HEK293 (cell line): Measurements from ENCODE around the gene STX4.

Experiments
- CTCF ChIA-PET: fragments of 350-600 bp; formaldehyde crosslinking; extraction: SDS; loops from one replicate; lab custom pipeline; 2021; ENCODE audit warnings: antibody characterized with exemption; lab: Yijun Ruan, JAX
- POLR2A ChIA-PET: fragments of 300-600 bp; formaldehyde crosslinking; extraction: SDS; loops from one replicate; lab custom pipeline; 2020; ENCODE audit warnings: antibody characterized with exemption, inconsistent platforms; lab: Yijun Ruan, JAX
- H3K27ac ChIP-seq: fragments of 200-500 bp; sonication (Bioruptor generic); 2 replicates; pipeline ENCODE4 v1.5.1; 2014; ENCODE audit warnings: low read depth, low read length, control low read depth, inconsistent platforms; ENCODE audit errors: extremely low read depth
- H3K36me3 ChIP-seq, 2 experiments: fragments of 200-500 bp in 1 of 2; sonication (Bioruptor generic) in 1 of 2; 1 replicate in 1 of 2; 2 replicates in 1 of 2; pipeline ENCODE4 v1.5.1; 2014 to 2017; ENCODE audit warnings: inconsistent platforms in 2 of 2, low read length in 2 of 2; ENCODE audit not compliant: control insufficient read depth in 2 of 2, insufficient read depth in 1 of 2
- H3K4me1 ChIP-seq: fragments of 200-500 bp; sonication (Bioruptor generic); 2 replicates; pipeline ENCODE4 v1.5.1; 2014; ENCODE audit warnings: mild to moderate bottlenecking, low read length, inconsistent platforms; ENCODE audit not compliant: control insufficient read depth, insufficient read depth
- H3K4me3 ChIP-seq: 2 replicates; pipeline ENCODE4 v1.5.1; 2011; ENCODE audit warnings: low read depth, mild to moderate bottlenecking, control low read depth, low read length, moderate library complexity
- H3K9me3 ChIP-seq: fragments of 200-500 bp; sonication (Bioruptor generic); 2 replicates; pipeline ENCODE4 v1.5.1; 2014; ENCODE audit warnings: low read depth, low read length, inconsistent platforms; ENCODE audit not compliant: control insufficient read depth, insufficient read depth
- ATF2 ChIP-seq: fragments of 450-650 bp; formaldehyde crosslinking; IDR thresholded peaks from 2 replicates; pipeline ENCODE4 v1.5.1; 2016; ENCODE audit warnings: missing biosample characterization, missing genetic modification characterization, low read depth
- EGR2 ChIP-seq: fragments of 450-650 bp; formaldehyde crosslinking; IDR thresholded peaks from 2 replicates; pipeline ENCODE4 v1.5.1; 2016; ENCODE audit warnings: low read depth, missing biosample characterization, missing genetic modification characterization
- FEZF1 ChIP-seq: fragments of 450-650 bp; formaldehyde crosslinking; IDR thresholded peaks from 2 replicates; pipeline ENCODE4 v1.5.1; 2016; ENCODE audit warnings: missing biosample characterization, missing genetic modification characterization
- KLF1 ChIP-seq: fragments of 450-650 bp; formaldehyde crosslinking; IDR thresholded peaks from 2 replicates; pipeline ENCODE4 v1.5.1; 2016; ENCODE audit warnings: missing biosample characterization, missing genetic modification characterization
- KLF17 ChIP-seq: fragments of 450-650 bp; formaldehyde crosslinking; IDR thresholded peaks from 2 replicates; pipeline ENCODE4 v1.5.1; 2016; ENCODE audit warnings: missing biosample characterization, missing genetic modification characterization
- KLF8 ChIP-seq: fragments of 450-650 bp; formaldehyde crosslinking; IDR thresholded peaks from 2 replicates; pipeline ENCODE4 v1.5.1; 2016; ENCODE audit warnings: missing biosample characterization, missing genetic modification characterization
- SP2 ChIP-seq: fragments of 450-650 bp; formaldehyde crosslinking; IDR thresholded peaks from 2 replicates; pipeline ENCODE4 v1.5.1; 2016; ENCODE audit warnings: missing biosample characterization, missing genetic modification characterization
- ZBTB26 ChIP-seq: fragments of 450-650 bp; formaldehyde crosslinking; optimal IDR thresholded peaks from 2 replicates; pipeline ENCODE3; 2016; ENCODE audit warnings: missing biosample characterization, mild to moderate bottlenecking, missing genetic modification characterization
- ZFHX2 ChIP-seq: fragments of 450-650 bp; formaldehyde crosslinking; conservative IDR thresholded peaks from 2 replicates; pipeline ENCODE4 v1.5.1; 2016; ENCODE audit warnings: missing biosample characterization, missing genetic modification characterization
- ZNF133 ChIP-seq: fragments of 450-650 bp; formaldehyde crosslinking; IDR thresholded peaks from 2 replicates; pipeline ENCODE4 v1.5.1; 2016; ENCODE audit warnings: missing biosample characterization, missing genetic modification characterization
- ZNF174 ChIP-seq: fragments of 450-650 bp; formaldehyde crosslinking; IDR thresholded peaks from 2 replicates; pipeline ENCODE4 v1.5.0; 2017; ENCODE audit warnings: missing biosample characterization, mild to moderate bottlenecking, missing genetic modification characterization
- ZNF184 ChIP-seq: fragments of 450-650 bp; IDR thresholded peaks from 2 replicates; pipeline ENCODE4 v1.5.1; 2018; ENCODE audit warnings: missing biosample characterization, mild to moderate bottlenecking, missing genetic modification characterization
- ZNF214 ChIP-seq: fragments of 450-650 bp; formaldehyde crosslinking; IDR thresholded peaks from 2 replicates; pipeline ENCODE4 v1.5.1; 2017; ENCODE audit warnings: missing biosample characterization, mild to moderate bottlenecking, missing genetic modification characterization, borderline replicate concordance
- ZNF341 ChIP-seq: fragments of 450-650 bp; formaldehyde crosslinking; IDR thresholded peaks from 2 replicates; pipeline ENCODE4; 2016; ENCODE audit warnings: low read depth, missing biosample characterization, missing genetic modification characterization
- ZNF37A ChIP-seq: fragments of 450-650 bp; IDR thresholded peaks from 2 replicates; pipeline ENCODE4 v1.5.1; 2018; ENCODE audit warnings: missing biosample characterization, missing genetic modification characterization
- ZNF48 ChIP-seq: fragments of 450-650 bp; formaldehyde crosslinking; IDR thresholded peaks from 2 replicates; pipeline ENCODE4 v1.5.1; 2016; ENCODE audit warnings: missing biosample characterization, missing genetic modification characterization
- ZNF549 ChIP-seq: fragments of 450-650 bp; IDR thresholded peaks from 2 replicates; pipeline ENCODE4 v1.5.1; 2018; ENCODE audit warnings: missing biosample characterization, missing genetic modification characterization, mild to moderate bottlenecking, inconsistent platforms, moderate library complexity
- ZNF560 ChIP-seq: fragments of 450-650 bp; formaldehyde crosslinking; IDR thresholded peaks from 2 replicates; pipeline ENCODE4 v1.5.1; 2017; ENCODE audit warnings: missing biosample characterization, missing genetic modification characterization, borderline replicate concordance
- ZNF600 ChIP-seq: fragments of 450-650 bp; formaldehyde crosslinking; IDR thresholded peaks from 2 replicates; pipeline ENCODE4 v1.5.1; 2016; ENCODE audit warnings: missing biosample characterization, missing genetic modification characterization
- ZNF623 ChIP-seq: fragments of 450-650 bp; formaldehyde crosslinking; IDR thresholded peaks from 2 replicates; pipeline ENCODE4 v1.5.1; 2016; ENCODE audit warnings: missing biosample characterization, missing genetic modification characterization
- ZNF639 ChIP-seq: fragments of 450-650 bp; formaldehyde crosslinking; IDR thresholded peaks from 2 replicates; pipeline ENCODE4 v1.5.1; 2016; ENCODE audit warnings: missing biosample characterization, missing genetic modification characterization
- ZSCAN16 ChIP-seq: fragments of 450-650 bp; formaldehyde crosslinking; IDR thresholded peaks from 2 replicates; pipeline ENCODE4 v1.5.1; 2016; ENCODE audit warnings: missing biosample characterization, missing genetic modification characterization
- ZSCAN18 ChIP-seq: fragments of 450-650 bp; formaldehyde crosslinking; IDR thresholded peaks from 2 replicates; pipeline ENCODE4 v1.5.1; 2016; ENCODE audit warnings: missing biosample characterization, missing genetic modification characterization
- ZSCAN4 ChIP-seq: fragments of 450-650 bp; formaldehyde crosslinking; IDR thresholded peaks from 2 replicates; pipeline ENCODE4 v1.5.1; 2017; ENCODE audit warnings: missing biosample characterization, missing genetic modification characterization

STX4 gene

GRCh38 chr16:31029272-31029671 lies 4.1 kb upstream of the STX4 start:
- ChIA-PET POLR2A (interaction anchor here (0.7 kb wide), 1 partner anchor 126 kb away, joined by 3 read pairs; no protein-coding TSS in a partner anchor), CTCF (no interaction called here)
- Histone ChIP-seq H3K4me3 (no peak overlapping the region), H3K4me1 (no peaks in the 10 kb centered on the region), H3K27ac (no peak overlapping the region), H3K36me3 (no peaks in the 10 kb centered on the region), H3K9me3 (no peaks in the 10 kb centered on the region)
- TF ChIP-seq KLF17 (tag by site-specific recombination), result no peak
- no peak for TF ChIP-seq ZBTB26 (tag by site-specific recombination)
- TF ChIP-seq ZNF639 (tag by site-specific recombination), result no peak
- no peak for TF ChIP-seq ZNF184 (tag by site-specific recombination)
- no peak for TF ChIP-seq ZNF214
- TF ChIP-seq ZNF133 (tag by site-specific recombination), result no peak
- no peak for TF ChIP-seq ZNF48 (tag by site-specific recombination)
- TF ChIP-seq ZNF623, result no peak
- no peak for TF ChIP-seq ZSCAN16 (tag by site-specific recombination)
- TF ChIP-seq FEZF1 (tag by site-specific recombination), result no peak
- no peak for TF ChIP-seq ZNF37A (tag by site-specific recombination)
- peak; percentile 89 for TF ChIP-seq ZFHX2 (tag by site-specific recombination)
- no peak for TF ChIP-seq SP2 (tag by site-specific recombination)
- TF ChIP-seq ZSCAN18 (tag by site-specific recombination), result no peak
- peak; percentile 57; the same call in 1 of the 2 replicates for TF ChIP-seq KLF1 (tag by site-specific recombination)
- no peak for TF ChIP-seq ZNF600 (tag by site-specific recombination)
- TF ChIP-seq EGR2 (tag by site-specific recombination), result peak; percentile 95
- TF ChIP-seq ZNF549 (tag by site-specific recombination), result no peak
- TF ChIP-seq KLF8 (tag by site-specific recombination), result no peak
- no peak for TF ChIP-seq ZNF341 (tag by site-specific recombination)
- TF ChIP-seq ZSCAN4 (tag by site-specific recombination), result no peak
- TF ChIP-seq ATF2 (tag by site-specific recombination), result no peak
- no peak for TF ChIP-seq ZNF560 (tag by site-specific recombination)
- TF ChIP-seq ZNF174 (tag by site-specific recombination), result no peak
